HepG2 (cell line): ENCODE measurements around the gene VGLL1. TPM values are rescaled to one million over a fixed set of nuclear protein-coding genes. Genes with fewer than 3 reads are reported as not detected.

Source experiments
- ARNT2 ChIP-seq: sonication (generic); formaldehyde crosslinking; IDR thresholded peaks from 2 replicates; pipeline ENCODE4 v1.8.0; 2022; ENCODE audit warnings: mild to moderate bottlenecking, low read depth, missing genetic modification reagents, moderate library complexity
- BHLHE40 ChIP-seq: IDR thresholded peaks from 2 replicates; pipeline ENCODE4 v1.6.1; 2011; ENCODE audit warnings: low read length, improper control_type of control experiment
- CCAR2 ChIP-seq: fragments of 200-400 bp; formaldehyde crosslinking; optimal IDR thresholded peaks from 2 replicates; pipeline ENCODE3; 2018; ENCODE audit warnings: low read depth, mild to moderate bottlenecking, low read length, moderate library complexity
- GATAD1 ChIP-seq: IDR thresholded peaks from 2 replicates; pipeline ENCODE4 v1.6.1; 2016; ENCODE audit warnings: missing genetic modification reagents, missing compliant biosample characterization
- HCFC1 ChIP-seq: fragments of 150-350 bp; IDR thresholded peaks from 2 replicates; pipeline ENCODE4 v1.6.1; 2014; ENCODE audit warnings: low read depth, low read length
- HMGA1 ChIP-seq: sonication (generic); formaldehyde crosslinking; conservative IDR thresholded peaks from 2 replicates; pipeline ENCODE4 v1.4.0; 2020; ENCODE audit warnings: missing genetic modification reagents
- HNF4G ChIP-seq, 2 experiments: sonication (generic) in 1 of 2; formaldehyde crosslinking in 1 of 2; IDR thresholded peaks; 2 replicates each; pipeline versions ENCODE4 v1.4.0 to v1.6.1; 2011 to 2020; ENCODE audit warnings: borderline replicate concordance in 2 of 2, low read depth in 2 of 2, mild to moderate bottlenecking in 2 of 2, low read length in 1 of 2, missing genetic modification reagents in 1 of 2, moderate library complexity in 1 of 2
- HNRNPL ChIP-seq: fragments of 200-400 bp; formaldehyde crosslinking; IDR thresholded peaks from 2 replicates; pipeline ENCODE4 v1.6.1; 2017; ENCODE audit warnings: mild to moderate bottlenecking, low read depth, low read length
- MED8 ChIP-seq: sonication (generic); formaldehyde crosslinking; IDR thresholded peaks from 2 replicates; pipeline ENCODE4 v1.8.1; 2023; ENCODE audit warnings: mild to moderate bottlenecking, missing genetic modification reagents; ENCODE audit not compliant: insufficient replicate concordance
- NFKBIZ ChIP-seq: IDR thresholded peaks from 2 replicates; pipeline ENCODE4 v1.6.1; 2018; ENCODE audit warnings: missing genetic modification reagents, missing compliant biosample characterization
- PCBP1 ChIP-seq: fragments of 200-400 bp; formaldehyde crosslinking; IDR thresholded peaks from 2 replicates; pipeline ENCODE4 v1.6.1; 2017; ENCODE audit warnings: mild to moderate bottlenecking, low read depth, low read length, borderline replicate concordance
- POLR2G ChIP-seq: fragments of 200-400 bp; formaldehyde crosslinking; IDR thresholded peaks from 2 replicates; pipeline ENCODE4 v1.6.1; 2018; ENCODE audit warnings: mild to moderate bottlenecking, low read depth, low read length, moderate library complexity
- REPIN1 ChIP-seq: sonication (generic); formaldehyde crosslinking; IDR thresholded peaks from 2 replicates; pipeline ENCODE4 v1.8.0; 2022; ENCODE audit warnings: missing genetic modification reagents, low read depth, mild to moderate bottlenecking, borderline replicate concordance
- RNF2 ChIP-seq: fragments of 450-650 bp; conservative IDR thresholded peaks from 2 replicates; pipeline ENCODE4 v1.6.1; 2016; ENCODE audit warnings: low read depth
- SOX5 ChIP-seq: IDR thresholded peaks from 2 replicates; pipeline ENCODE4 v1.6.1; 2016; ENCODE audit warnings: borderline replicate concordance
- SOX6 ChIP-seq, 2 experiments: fragments of 450-650 bp in 1 of 2; sonication (generic) in 1 of 2; formaldehyde crosslinking in 1 of 2; IDR thresholded peaks; 2 replicates each; pipeline versions ENCODE4 v1.4.0 to v1.6.1; 2017 to 2020; ENCODE audit warnings: antibody characterized with exemption in 1 of 2, mild to moderate bottlenecking in 1 of 2, missing genetic modification reagents in 1 of 2
- SUZ12 ChIP-seq: fragments of 150-350 bp; IDR thresholded peaks from 2 replicates; pipeline ENCODE4 v1.6.1; 2014; ENCODE audit warnings: low read depth, low read length
- ZFP36L1 ChIP-seq: sonication (generic); formaldehyde crosslinking; IDR thresholded peaks from 2 replicates; pipeline ENCODE4 v1.8.0; 2022; ENCODE audit warnings: mild to moderate bottlenecking, missing genetic modification reagents, moderate library complexity
- ZNF235 ChIP-seq: sonication (generic); formaldehyde crosslinking; IDR thresholded peaks from 2 replicates; pipeline ENCODE4 v1.8.1; 2023; ENCODE audit warnings: mild to moderate bottlenecking, missing genetic modification reagents, borderline replicate concordance
- ZNF263 ChIP-seq: sonication (generic); formaldehyde crosslinking; IDR thresholded peaks from 2 replicates; pipeline ENCODE4 v1.4.0; 2020; ENCODE audit warnings: missing genetic modification reagents
- ZNF3 ChIP-seq: IDR thresholded peaks from 2 replicates; pipeline ENCODE4 v1.7.0; 2017; ENCODE audit warnings: inconsistent platforms
- ZNF841 ChIP-seq: sonication (generic); formaldehyde crosslinking; IDR thresholded peaks from 2 replicates; pipeline ENCODE4 v1.8.1; 2023; ENCODE audit warnings: missing genetic modification reagents, borderline replicate concordance
- polyA plus RNA-seq, 8 experiments: library from polyadenylated mRNA; depleted of rRNA in 3 of 8; stranded (reverse) in 7 of 8; unstranded in 1 of 8; fragments of >200 nt; fragmentation: Illumina TruSeq in 4 of 8; extraction: Trizol in 4 of 8; gene quantifications; 2 replicates each; pipeline versions ENCODE4 v1.2.1 to v1.2.3, GENCODE V29; 2011 to 2016; ENCODE audit warnings: low read depth in 4 of 8, missing spikeins in 1 of 8, mixed read lengths in 1 of 8; ENCODE audit not compliant: insufficient read depth in 1 of 8
- total RNA-seq, 5 experiments: library from RNA; depleted of rRNA; stranded (reverse); fragments of >200 nt; fragmentation: Illumina TruSeq; extraction: Trizol; gene quantifications; 2 replicates each; pipeline ENCODE4 v1.2.3, GENCODE V29; 2016; ENCODE audit warnings: low read depth in 1 of 5
- TF ChIP-seq, protein P1 (sequence below): sonication (generic); formaldehyde crosslinking; IDR thresholded peaks from 2 replicates; pipeline ENCODE4 v1.5.0; 2020; ENCODE audit warnings: missing genetic modification reagents, mild to moderate bottlenecking, borderline replicate concordance
- TF ChIP-seq, protein P2 (sequence below): sonication (generic); formaldehyde crosslinking; IDR thresholded peaks from 2 replicates; pipeline ENCODE4 v1.4.0; 2020; ENCODE audit warnings: missing genetic modification reagents
- TF ChIP-seq, protein P3 (sequence below): sonication (generic); formaldehyde crosslinking; IDR thresholded peaks from 2 replicates; pipeline ENCODE4 v1.4.0; 2020; ENCODE audit warnings: mild to moderate bottlenecking, missing genetic modification reagents
- TF ChIP-seq, protein P4 (sequence below): sonication (generic); formaldehyde crosslinking; IDR thresholded peaks from 2 replicates; pipeline ENCODE4 v1.9.0; 2022; ENCODE audit warnings: missing genetic modification reagents, mild to moderate bottlenecking, borderline replicate concordance
- TF ChIP-seq, protein P5 (sequence below): sonication (generic); formaldehyde crosslinking; IDR thresholded peaks from 2 replicates; pipeline ENCODE4 v1.8.1; 2022; ENCODE audit warnings: mild to moderate bottlenecking, missing genetic modification reagents

Gene VGLL1
- total and polyA plus RNA-seq, 2 of the 13 experiments (the other 11 are each of a cell fraction or from before 2014, with no cell fraction given): not detected

DNA sequence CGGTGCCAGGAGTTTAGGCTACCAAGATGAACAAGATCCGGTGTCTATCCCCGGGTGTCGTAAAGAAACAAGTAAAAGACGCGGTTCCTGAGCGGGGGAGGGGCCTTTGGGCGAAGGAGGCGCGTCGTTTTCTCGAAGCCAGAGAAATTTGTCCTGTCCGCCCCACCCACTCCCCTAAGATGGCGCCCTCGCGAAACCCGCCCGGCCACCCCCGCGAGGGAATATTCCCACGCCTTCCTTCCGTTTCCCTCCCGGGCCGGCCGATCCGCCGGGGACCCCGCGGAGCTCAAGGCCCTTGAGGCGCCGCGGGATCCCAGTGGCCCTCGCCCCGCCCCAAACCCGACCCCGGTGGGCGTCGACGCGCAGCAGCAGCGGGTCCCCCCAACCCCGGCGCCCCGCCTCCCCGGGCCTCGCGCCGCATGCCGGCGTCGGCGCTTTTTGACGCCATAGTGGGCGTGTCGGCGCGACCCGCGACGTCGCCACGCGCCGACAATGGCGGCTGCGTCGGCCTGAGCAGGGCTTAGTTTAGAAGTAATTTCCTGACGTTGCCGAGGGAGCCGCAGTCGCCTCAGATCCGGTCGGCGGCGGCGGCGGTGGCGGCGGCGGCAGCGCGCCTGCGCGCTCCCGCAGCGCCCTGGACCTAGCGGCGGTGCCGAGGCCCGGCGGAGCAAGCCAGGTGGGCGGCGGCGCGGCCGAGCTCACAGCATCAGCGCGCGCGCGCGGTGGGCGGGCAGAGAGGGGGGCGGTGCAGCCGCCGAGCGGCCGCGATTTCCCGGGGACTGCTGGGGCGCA lies 35.1 kb upstream of the VGLL1 start (continued):
- TF ChIP-seq, protein P1, sequence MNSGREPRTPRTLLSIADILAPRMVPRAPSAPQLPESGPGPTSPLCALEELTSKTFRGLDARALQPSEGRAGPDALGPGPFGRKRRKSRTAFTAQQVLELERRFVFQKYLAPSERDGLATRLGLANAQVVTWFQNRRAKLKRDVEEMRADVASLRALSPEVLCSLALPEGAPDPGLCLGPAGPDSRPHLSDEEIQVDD (CRISPR knock-in tag): no peak
- TF ChIP-seq PCBP1 (no peak), HNF4G (IDR thresholded peaks at IDR 0.05; ENCODE audit: borderline replicate concordance, low read depth, low read length) (no peak), HNF4G (CRISPR knock-in tag; IDR thresholded peaks at IDR 0.05; ENCODE audit: borderline replicate concordance, low read depth) (no peak), POLR2G (peak; percentile 42; the same call in 1 of the 2 replicates), HCFC1 (no peak), REPIN1 (no peak), SOX6 (IDR thresholded peaks at IDR 0.05) (no peak), SOX6 (CRISPR knock-in tag; IDR thresholded peaks at IDR 0.05) (no peak), ZNF3 (CRISPR knock-in tag) (no peak), SOX5 (CRISPR knock-in tag) (no peak), NFKBIZ (no peak), BHLHE40 (no peak), ZNF841 (CRISPR knock-in tag) (no peak), RNF2 (no peak), SUZ12 (no peak), HMGA1 (CRISPR knock-in tag) (no peak), HNRNPL (no peak), ZNF263 (no peak), MED8 (no peak), CCAR2 (no peak), ARNT2 (CRISPR knock-in tag) (no peak), ZFP36L1 (CRISPR knock-in tag) (no peak), ZNF235 (no peak), GATAD1 (CRISPR knock-in tag) (peak; percentile 81)
- TF ChIP-seq, protein P2, sequence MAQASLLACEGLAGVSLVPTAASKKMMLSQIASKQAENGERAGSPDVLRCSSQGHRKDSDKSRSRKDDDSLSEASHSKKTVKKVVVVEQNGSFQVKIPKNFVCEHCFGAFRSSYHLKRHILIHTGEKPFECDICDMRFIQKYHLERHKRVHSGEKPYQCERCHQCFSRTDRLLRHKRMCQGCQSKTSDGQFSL (CRISPR knock-in tag): 0 out of 2 replicates have a peak, but pooled peaks have one; percentile 28
- TF ChIP-seq, protein P3, sequence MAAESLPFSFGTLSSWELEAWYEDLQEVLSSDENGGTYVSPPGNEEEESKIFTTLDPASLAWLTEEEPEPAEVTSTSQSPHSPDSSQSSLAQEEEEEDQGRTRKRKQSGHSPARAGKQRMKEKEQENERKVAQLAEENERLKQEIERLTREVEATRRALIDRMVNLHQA (CRISPR knock-in tag): no peak
- TF ChIP-seq, protein P4, sequence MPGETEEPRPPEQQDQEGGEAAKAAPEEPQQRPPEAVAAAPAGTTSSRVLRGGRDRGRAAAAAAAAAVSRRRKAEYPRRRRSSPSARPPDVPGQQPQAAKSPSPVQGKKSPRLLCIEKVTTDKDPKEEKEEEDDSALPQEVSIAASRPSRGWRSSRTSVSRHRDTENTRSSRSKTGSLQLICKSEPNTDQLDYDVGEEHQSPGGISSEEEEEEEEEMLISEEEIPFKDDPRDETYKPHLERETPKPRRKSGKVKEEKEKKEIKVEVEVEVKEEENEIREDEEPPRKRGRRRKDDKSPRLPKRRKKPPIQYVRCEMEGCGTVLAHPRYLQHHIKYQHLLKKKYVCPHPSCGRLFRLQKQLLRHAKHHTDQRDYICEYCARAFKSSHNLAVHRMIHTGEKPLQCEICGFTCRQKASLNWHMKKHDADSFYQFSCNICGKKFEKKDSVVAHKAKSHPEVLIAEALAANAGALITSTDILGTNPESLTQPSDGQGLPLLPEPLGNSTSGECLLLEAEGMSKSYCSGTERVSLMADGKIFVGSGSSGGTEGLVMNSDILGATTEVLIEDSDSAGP: no peak
- TF ChIP-seq, protein P5, sequence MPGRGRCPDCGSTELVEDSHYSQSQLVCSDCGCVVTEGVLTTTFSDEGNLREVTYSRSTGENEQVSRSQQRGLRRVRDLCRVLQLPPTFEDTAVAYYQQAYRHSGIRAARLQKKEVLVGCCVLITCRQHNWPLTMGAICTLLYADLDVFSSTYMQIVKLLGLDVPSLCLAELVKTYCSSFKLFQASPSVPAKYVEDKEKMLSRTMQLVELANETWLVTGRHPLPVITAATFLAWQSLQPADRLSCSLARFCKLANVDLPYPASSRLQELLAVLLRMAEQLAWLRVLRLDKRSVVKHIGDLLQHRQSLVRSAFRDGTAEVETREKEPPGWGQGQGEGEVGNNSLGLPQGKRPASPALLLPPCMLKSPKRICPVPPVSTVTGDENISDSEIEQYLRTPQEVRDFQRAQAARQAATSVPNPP: no peak
